B cell (primary cell): ENCODE data around the gene MEA1. TPM values are rescaled to one million over a fixed set of nuclear protein-coding genes. Genes with fewer than 3 reads are reported as not detected.
"Not testable (repeated sequence)": the region's sequence is repeated elsewhere in the genome, so short reads cannot be mapped to it uniquely, and the experiment has no call there.

Experiments
- ATAC-seq: fragments of 200-7000 bp; cut with Tn5 transposase; one replicate; pipeline ENCODE4 v1.10.0; 2021; ENCODE audit warnings: low read depth, mild to moderate bottlenecking, moderate number of reproducible peaks, moderate library complexity
- CTCF ChIA-PET: fragments of 350-600 bp; sonication (Branson Sonifier 250); formaldehyde crosslinking; loops from one replicate; lab custom pipeline; 2021; ENCODE audit warnings: antibody characterized with exemption, inconsistent platforms; lab: Charles Lee
- POLR2A ChIA-PET: fragments of 350-600 bp; sonication (Branson Sonifier 250); formaldehyde crosslinking; loops from one replicate; lab custom pipeline; 2021; ENCODE audit warnings: antibody characterized with exemption; lab: Charles Lee
- DNase-seq: peaks from one replicate; pipeline ENCODE4 v3.0.0; 2013
- H2AFZ ChIP-seq: 2 replicates; pipeline ENCODE4 v1.6.1; 2012; ENCODE audit warnings: mild to moderate bottlenecking, low read depth, low read length; ENCODE audit not compliant: insufficient read depth, poor library complexity, severe bottlenecking
- H3K27ac ChIP-seq, 2 donors: 1 replicate in 1 of 2; 2 replicates in 1 of 2; pipeline ENCODE4 v1.5.1; 2012 to 2013; ENCODE audit warnings: low read length in 2 of 2, mild to moderate bottlenecking in 2 of 2, moderate library complexity in 1 of 2
- H3K27me3 ChIP-seq, 4 experiments: fragments of 200-600 bp in 1 of 4; sonication (generic) in 1 of 4; replicated peaks in 1 of 4; 1 replicate in 2 of 4; 2 replicates in 2 of 4; pipeline versions ENCODE4 v1.6.1 to v1.7.0; 2013 to 2016; ENCODE audit warnings: low read length in 3 of 4, mild to moderate bottlenecking in 2 of 4, mixed read lengths in 1 of 4, moderate library complexity in 1 of 4; ENCODE audit not compliant: insufficient read depth in 4 of 4, control insufficient read depth in 3 of 4; ENCODE audit errors: control extremely low read depth in 1 of 4
- H3K36me3 ChIP-seq, 2 experiments: replicated peaks in 1 of 2; 1 replicate in 1 of 2; 2 replicates in 1 of 2; pipeline versions ENCODE4 v1.6.1 to v1.7.1; 2013; ENCODE audit warnings: low read length in 1 of 2; ENCODE audit not compliant: insufficient read depth in 2 of 2, control insufficient read depth in 1 of 2; ENCODE audit errors: control extremely low read depth in 1 of 2, extremely low read depth in 1 of 2
- H3K4me1 ChIP-seq, 2 donors: fragments of 200-600 bp in 1 of 2; sonication (generic) in 1 of 2; 1 replicate in 1 of 2; 2 replicates in 1 of 2; pipeline versions ENCODE4 v1.5.1 to v1.6.1; 2013 to 2017; ENCODE audit warnings: low read length in 2 of 2; ENCODE audit not compliant: control insufficient read depth in 2 of 2, insufficient read depth in 2 of 2
- H3K4me2 ChIP-seq: replicated peaks from 2 replicates; pipeline ENCODE3; 2012; ENCODE audit warnings: mild to moderate bottlenecking, low read depth, low read length; ENCODE audit not compliant: poor library complexity, severe bottlenecking
- H3K4me3 ChIP-seq, 5 experiments: fragments of 200-600 bp in 1 of 5; sonication (generic) in 1 of 5; 1 replicate in 3 of 5; 2 replicates in 2 of 5; pipeline versions ENCODE4 v1.5.1 to v1.7.0; 2011 to 2016; ENCODE audit warnings: low read length in 4 of 5, mild to moderate bottlenecking in 4 of 5, low read depth in 2 of 5, control low read depth in 1 of 5, moderate library complexity in 1 of 5; ENCODE audit not compliant: insufficient read depth in 1 of 5; ENCODE audit errors: control extremely low read depth in 1 of 5, extremely low read depth in 1 of 5
- H3K79me2 ChIP-seq: fragments of 200-600 bp; sonication (generic); one replicate; pipeline ENCODE4 v1.6.0; 2016; ENCODE audit warnings: low read length; ENCODE audit not compliant: control insufficient read depth, insufficient read depth
- H3K9ac ChIP-seq: fragments of 200-600 bp; sonication (generic); 2 replicates; pipeline ENCODE4 v1.6.1; 2017; ENCODE audit warnings: mild to moderate bottlenecking, low read length, moderate library complexity
- H3K9me3 ChIP-seq, 3 donors: one replicate each; pipeline versions ENCODE4 v1.6.1 to v1.7.1; 2013; ENCODE audit warnings: low read length in 2 of 3; ENCODE audit not compliant: control insufficient read depth in 2 of 3, insufficient read depth in 1 of 3; ENCODE audit errors: control extremely low read depth in 1 of 3
- H4K20me1 ChIP-seq: 2 replicates; pipeline ENCODE4 v1.6.0; 2012; ENCODE audit warnings: mild to moderate bottlenecking, low read length; ENCODE audit not compliant: insufficient read depth, control insufficient read depth, poor library complexity, severe bottlenecking
- H3K27ac Mint-ChIP-seq: one replicate; pipeline ENCODE4 v1.8.0; 2021; ENCODE audit warnings: mixed read lengths
- H3K27me3 Mint-ChIP-seq: one replicate; pipeline ENCODE4 v1.8.0; 2021; ENCODE audit warnings: mixed read lengths
- H3K4me1 Mint-ChIP-seq: one replicate; pipeline ENCODE4 v1.8.0; 2021; ENCODE audit warnings: mixed read lengths
- H3K4me3 Mint-ChIP-seq: one replicate; pipeline ENCODE4 v1.8.0; 2021; ENCODE audit warnings: mixed read lengths
- H3K9me3 Mint-ChIP-seq: one replicate; pipeline ENCODE4 v1.8.0; 2022; ENCODE audit warnings: mixed read lengths; ENCODE audit not compliant: insufficient read depth
- CTCF ChIP-seq: fragments of 200-600 bp; IDR thresholded peaks from one replicate; pipeline ENCODE4 v1.8.0; 2022; ENCODE audit warnings: antibody characterized with exemption, mild to moderate bottlenecking
- EZH2 ChIP-seq: IDR thresholded peaks from 2 replicates; pipeline ENCODE4 v1.6.1; 2012; ENCODE audit warnings: borderline replicate concordance, low read depth, mild to moderate bottlenecking, moderate library complexity, low read length; ENCODE audit not compliant: insufficient read depth, poor library complexity, severe bottlenecking
- WGBS: methylation state at CpG from one replicate; pipeline ENCODE4 v1.1.5; 2013; ENCODE audit warnings: missing lambda C conversion rate; ENCODE audit not compliant: insufficient coverage; 5-methylcytosine and 5-hydroxymethylcytosine counted together
- intact Hi-C: fragments of 100-400 bp; cut with micrococcal nuclease; formaldehyde crosslinking; loops from one replicate; pipeline ENCODE4 v1.10.0; 2022
- polyA plus RNA-seq: library from polyadenylated mRNA; depleted of rRNA; stranded (reverse); fragments of >200 nt; gene quantifications from 2 replicates; pipeline ENCODE4 v1.2.3, GENCODE V29; 2012
- total RNA-seq, 2 donors: library from RNA; stranded (reverse); fragments of 120-200 nt in 1 of 2; gene quantifications; 1 replicate in 1 of 2; 2 replicates in 1 of 2; pipeline versions ENCODE4 v1.2.3 to v1.2.4, GENCODE V29; 2013 to 2022

Gene MEA1
- total and polyA plus RNA-seq, 2 donors (not counting 1 experiment from before 2014, with no cell fraction given): 35.7 to 36.7 TPM

GRCh38 chr6:43043310-43043709 lies 29.6 kb upstream of the MEA1 start:
- no peak for ATAC-seq
- Histone ChIP-seq H3K9ac (no peak overlapping the region), H3K79me2 (no peaks in the 10 kb centered on the region), H3K4me3 (no peak overlapping the region), H3K9me3 (no peaks in the 10 kb centered on the region), H3K4me2 (no peak overlapping the region), H3K4me1 (no peaks in the 10 kb centered on the region), H3K27ac (no peak overlapping the region), H3K27me3 (no peaks in the 10 kb centered on the region), H2AFZ (no peak overlapping the region), H3K36me3 (peaks cover 0 to 44% of the 10 kb centered on the region in 2 experiments), H4K20me1 (no peaks in the 10 kb centered on the region)
- WGBS: 98% methylated on average over 8 of the region's 9 CpGs
- no peaks in the 10 kb centered on the region for H3K4me1 Mint-ChIP-seq
- intact Hi-C loops: no loop called here
- TF ChIP-seq EZH2: no peak
- TF ChIP-seq CTCF: no peak
- CTCF ChIA-PET: no interaction called here
- H3K27ac Mint-ChIP-seq: no peak overlapping the region
- no peak for DNase-seq
- no peaks in the 10 kb centered on the region for H3K9me3 Mint-ChIP-seq
- H3K4me3 Mint-ChIP-seq: no peak overlapping the region
- H3K27me3 Mint-ChIP-seq: no peaks in the 10 kb centered on the region
- POLR2A ChIA-PET: interaction anchor here (0.5 kb wide), 1 partner anchor 50 kb away, joined by 11 read pairs; no protein-coding TSS in a partner anchor

- H3K4me1 Mint-ChIP-seq, H3K27ac ChIP-seq, H3K27ac Mint-ChIP-seq, DNase-seq, H3K9me3 Mint-ChIP-seq, H3K4me1 ChIP-seq, CTCF ChIA-PET, H2AFZ ChIP-seq, H3K4me3 Mint-ChIP-seq, ATAC-seq, H3K79me2 ChIP-seq, H3K27me3 Mint-ChIP-seq, H3K4me3 ChIP-seq, H3K9ac ChIP-seq, H4K20me1 ChIP-seq, intact Hi-C loops, H3K27me3 ChIP-seq, H3K9me3 ChIP-seq, H3K4me2 ChIP-seq: not testable (repeated sequence)
- peaks cover 0 to 45% of the 10 kb centered on the region in 2 experiments for H3K36me3 ChIP-seq
- WGBS: 100% methylated on average over 3 of the region's 8 CpGs
- POLR2A ChIA-PET: interaction anchor here (0.6 kb wide), 1 partner anchor 189 kb away, joined by 4 read pairs; no protein-coding TSS in a partner anchor
Measured at GRCh38 chr6:43041475-43041874, 27.7 kb upstream of the MEA1 start.
